B cell (primary cell): ENCODE data around the gene CACNB2. TPM values are rescaled to one million over a fixed set of nuclear protein-coding genes. Genes with fewer than 3 reads are reported as not detected.

ENCODE experiments used
- ATAC-seq: fragments of 200-7000 bp; cut with Tn5 transposase; one replicate; pipeline ENCODE4 v1.10.0; 2021; ENCODE audit warnings: low read depth, mild to moderate bottlenecking, moderate number of reproducible peaks, moderate library complexity
- CTCF ChIA-PET: fragments of 350-600 bp; sonication (Branson Sonifier 250); formaldehyde crosslinking; loops from one replicate; lab custom pipeline; 2021; ENCODE audit warnings: antibody characterized with exemption, inconsistent platforms; lab: Charles Lee
- POLR2A ChIA-PET: fragments of 350-600 bp; sonication (Branson Sonifier 250); formaldehyde crosslinking; loops from one replicate; lab custom pipeline; 2021; ENCODE audit warnings: antibody characterized with exemption; lab: Charles Lee
- DNase-seq: peaks from one replicate; pipeline ENCODE4 v3.0.0; 2013
- H2AFZ ChIP-seq: 2 replicates; pipeline ENCODE4 v1.6.1; 2012; ENCODE audit warnings: mild to moderate bottlenecking, low read depth, low read length; ENCODE audit not compliant: insufficient read depth, poor library complexity, severe bottlenecking
- H3K27ac ChIP-seq, 2 donors: 1 replicate in 1 of 2; 2 replicates in 1 of 2; pipeline ENCODE4 v1.5.1; 2012 to 2013; ENCODE audit warnings: low read length in 2 of 2, mild to moderate bottlenecking in 2 of 2, moderate library complexity in 1 of 2
- H3K27me3 ChIP-seq, 4 experiments: fragments of 200-600 bp in 1 of 4; sonication (generic) in 1 of 4; replicated peaks in 1 of 4; 1 replicate in 2 of 4; 2 replicates in 2 of 4; pipeline versions ENCODE4 v1.6.1 to v1.7.0; 2013 to 2016; ENCODE audit warnings: low read length in 3 of 4, mild to moderate bottlenecking in 2 of 4, mixed read lengths in 1 of 4, moderate library complexity in 1 of 4; ENCODE audit not compliant: insufficient read depth in 4 of 4, control insufficient read depth in 3 of 4; ENCODE audit errors: control extremely low read depth in 1 of 4
- H3K36me3 ChIP-seq, 2 experiments: replicated peaks in 1 of 2; 1 replicate in 1 of 2; 2 replicates in 1 of 2; pipeline versions ENCODE4 v1.6.1 to v1.7.1; 2013; ENCODE audit warnings: low read length in 1 of 2; ENCODE audit not compliant: insufficient read depth in 2 of 2, control insufficient read depth in 1 of 2; ENCODE audit errors: control extremely low read depth in 1 of 2, extremely low read depth in 1 of 2
- H3K4me1 ChIP-seq, 2 donors: fragments of 200-600 bp in 1 of 2; sonication (generic) in 1 of 2; 1 replicate in 1 of 2; 2 replicates in 1 of 2; pipeline versions ENCODE4 v1.5.1 to v1.6.1; 2013 to 2017; ENCODE audit warnings: low read length in 2 of 2; ENCODE audit not compliant: control insufficient read depth in 2 of 2, insufficient read depth in 2 of 2
- H3K4me2 ChIP-seq: replicated peaks from 2 replicates; pipeline ENCODE3; 2012; ENCODE audit warnings: mild to moderate bottlenecking, low read depth, low read length; ENCODE audit not compliant: poor library complexity, severe bottlenecking
- H3K4me3 ChIP-seq, 5 experiments: fragments of 200-600 bp in 1 of 5; sonication (generic) in 1 of 5; 1 replicate in 3 of 5; 2 replicates in 2 of 5; pipeline versions ENCODE4 v1.5.1 to v1.7.0; 2011 to 2016; ENCODE audit warnings: low read length in 4 of 5, mild to moderate bottlenecking in 4 of 5, low read depth in 2 of 5, control low read depth in 1 of 5, moderate library complexity in 1 of 5; ENCODE audit not compliant: insufficient read depth in 1 of 5; ENCODE audit errors: control extremely low read depth in 1 of 5, extremely low read depth in 1 of 5
- H3K79me2 ChIP-seq: fragments of 200-600 bp; sonication (generic); one replicate; pipeline ENCODE4 v1.6.0; 2016; ENCODE audit warnings: low read length; ENCODE audit not compliant: control insufficient read depth, insufficient read depth
- H3K9ac ChIP-seq: fragments of 200-600 bp; sonication (generic); 2 replicates; pipeline ENCODE4 v1.6.1; 2017; ENCODE audit warnings: mild to moderate bottlenecking, low read length, moderate library complexity
- H3K9me3 ChIP-seq, 3 donors: one replicate each; pipeline versions ENCODE4 v1.6.1 to v1.7.1; 2013; ENCODE audit warnings: low read length in 2 of 3; ENCODE audit not compliant: control insufficient read depth in 2 of 3, insufficient read depth in 1 of 3; ENCODE audit errors: control extremely low read depth in 1 of 3
- H4K20me1 ChIP-seq: 2 replicates; pipeline ENCODE4 v1.6.0; 2012; ENCODE audit warnings: mild to moderate bottlenecking, low read length; ENCODE audit not compliant: insufficient read depth, control insufficient read depth, poor library complexity, severe bottlenecking
- H3K27ac Mint-ChIP-seq: one replicate; pipeline ENCODE4 v1.8.0; 2021; ENCODE audit warnings: mixed read lengths
- H3K27me3 Mint-ChIP-seq: one replicate; pipeline ENCODE4 v1.8.0; 2021; ENCODE audit warnings: mixed read lengths
- H3K4me1 Mint-ChIP-seq: one replicate; pipeline ENCODE4 v1.8.0; 2021; ENCODE audit warnings: mixed read lengths
- H3K4me3 Mint-ChIP-seq: one replicate; pipeline ENCODE4 v1.8.0; 2021; ENCODE audit warnings: mixed read lengths
- H3K9me3 Mint-ChIP-seq: one replicate; pipeline ENCODE4 v1.8.0; 2022; ENCODE audit warnings: mixed read lengths; ENCODE audit not compliant: insufficient read depth
- EZH2 ChIP-seq: IDR thresholded peaks from 2 replicates; pipeline ENCODE4 v1.6.1; 2012; ENCODE audit warnings: borderline replicate concordance, low read depth, mild to moderate bottlenecking, moderate library complexity, low read length; ENCODE audit not compliant: insufficient read depth, poor library complexity, severe bottlenecking
- WGBS: methylation state at CpG from one replicate; pipeline ENCODE4 v1.1.5; 2013; ENCODE audit warnings: missing lambda C conversion rate; ENCODE audit not compliant: insufficient coverage; 5-methylcytosine and 5-hydroxymethylcytosine counted together
- intact Hi-C: fragments of 100-400 bp; cut with micrococcal nuclease; formaldehyde crosslinking; loops from one replicate; pipeline ENCODE4 v1.10.0; 2022
- polyA plus RNA-seq: library from polyadenylated mRNA; depleted of rRNA; stranded (reverse); fragments of >200 nt; gene quantifications from 2 replicates; pipeline ENCODE4 v1.2.3, GENCODE V29; 2012
- total RNA-seq, 2 donors: library from RNA; stranded (reverse); fragments of 120-200 nt in 1 of 2; gene quantifications; 1 replicate in 1 of 2; 2 replicates in 1 of 2; pipeline versions ENCODE4 v1.2.3 to v1.2.4, GENCODE V29; 2013 to 2022
- TF ChIP-seq, protein P1 (sequence below): fragments of 200-600 bp; IDR thresholded peaks from one replicate; pipeline ENCODE4 v1.8.0; 2022; ENCODE audit warnings: antibody characterized with exemption, mild to moderate bottlenecking

The CACNB2 gene
- total and polyA plus RNA-seq, 2 donors (not counting 1 experiment from before 2014, with no cell fraction given): not detected

- WGBS: 100% methylated on average over 2 of the region's 4 CpGs
- H3K4me2 ChIP-seq: no peak overlapping the region
- ATAC-seq (no peak), DNase-seq (no peak)
- intact Hi-C loops: no loop called here
- Mint-ChIP-seq H3K27ac (no peak overlapping the region), H3K4me3 (no peak overlapping the region), H3K27me3 (no peaks in the 10 kb centered on the region), H3K9me3 (no peaks in the 10 kb centered on the region), H3K4me1 (no peaks in the 10 kb centered on the region)
- ChIA-PET POLR2A (no interaction called here), CTCF (no interaction called here)
- H3K36me3 ChIP-seq: no peaks in the 10 kb centered on the region
- no peak overlapping the region for H3K27ac ChIP-seq
- no peak overlapping the region for H3K9ac ChIP-seq
- no peak overlapping the region for H3K4me3 ChIP-seq
- H3K9me3 ChIP-seq: peaks cover 0 to 3% (median 0%) of the 10 kb centered on the region in 3 donors
- H3K79me2 ChIP-seq: no peaks in the 10 kb centered on the region
- no peaks in the 10 kb centered on the region for H3K4me1 ChIP-seq
- H3K27me3 ChIP-seq: no peaks in the 10 kb centered on the region
- TF ChIP-seq, protein P1, sequence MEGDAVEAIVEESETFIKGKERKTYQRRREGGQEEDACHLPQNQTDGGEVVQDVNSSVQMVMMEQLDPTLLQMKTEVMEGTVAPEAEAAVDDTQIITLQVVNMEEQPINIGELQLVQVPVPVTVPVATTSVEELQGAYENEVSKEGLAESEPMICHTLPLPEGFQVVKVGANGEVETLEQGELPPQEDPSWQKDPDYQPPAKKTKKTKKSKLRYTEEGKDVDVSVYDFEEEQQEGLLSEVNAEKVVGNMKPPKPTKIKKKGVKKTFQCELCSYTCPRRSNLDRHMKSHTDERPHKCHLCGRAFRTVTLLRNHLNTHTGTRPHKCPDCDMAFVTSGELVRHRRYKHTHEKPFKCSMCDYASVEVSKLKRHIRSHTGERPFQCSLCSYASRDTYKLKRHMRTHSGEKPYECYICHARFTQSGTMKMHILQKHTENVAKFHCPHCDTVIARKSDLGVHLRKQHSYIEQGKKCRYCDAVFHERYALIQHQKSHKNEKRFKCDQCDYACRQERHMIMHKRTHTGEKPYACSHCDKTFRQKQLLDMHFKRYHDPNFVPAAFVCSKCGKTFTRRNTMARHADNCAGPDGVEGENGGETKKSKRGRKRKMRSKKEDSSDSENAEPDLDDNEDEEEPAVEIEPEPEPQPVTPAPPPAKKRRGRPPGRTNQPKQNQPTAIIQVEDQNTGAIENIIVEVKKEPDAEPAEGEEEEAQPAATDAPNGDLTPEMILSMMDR: no peak
- TF ChIP-seq EZH2: no peak
- H2AFZ ChIP-seq: no peak overlapping the region
- no peaks in the 10 kb centered on the region for H4K20me1 ChIP-seq
Observed at GRCh38 chr10:18508587-18508986, 368.4 kb downstream of the CACNB2 start.

DNA sequence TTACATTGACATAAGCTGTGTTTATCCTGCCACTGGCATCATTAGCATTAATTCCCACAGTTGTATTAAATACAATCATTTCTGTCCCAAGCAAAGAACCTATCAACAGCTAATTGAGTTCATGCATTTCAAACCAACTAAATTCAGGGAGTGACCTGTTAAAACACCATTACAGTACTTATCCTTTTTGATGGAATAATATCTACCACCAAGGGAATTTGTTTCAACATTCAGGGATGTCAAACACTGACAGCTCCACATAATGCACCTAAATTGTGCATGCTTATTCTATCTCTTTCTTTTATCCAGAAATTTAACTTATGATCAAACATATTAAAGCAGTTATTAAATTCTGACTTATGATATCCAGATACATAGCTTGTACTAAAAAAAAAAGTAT lies 374.3 kb downstream of the CACNB2 start:
- H2AFZ ChIP-seq: no peak overlapping the region
- CTCF ChIA-PET: no interaction called here
- H3K36me3 ChIP-seq: no peaks in the 10 kb centered on the region
- H3K27me3 ChIP-seq: no peaks in the 10 kb centered on the region
- peaks cover 0 to 3% (median 0%) of the 10 kb centered on the region in 3 donors for H3K9me3 ChIP-seq
- no peaks in the 10 kb centered on the region for H3K79me2 ChIP-seq
- intact Hi-C loops: no loop called here
- ATAC-seq (no peak), DNase-seq (no peak)
- Mint-ChIP-seq H3K27me3 (no peaks in the 10 kb centered on the region), H3K27ac (no peak overlapping the region), H3K9me3 (no peaks in the 10 kb centered on the region), H3K4me1 (no peaks in the 10 kb centered on the region), H3K4me3 (no peak overlapping the region)
- POLR2A ChIA-PET: no interaction called here
- no peak overlapping the region for H3K27ac ChIP-seq
- H3K4me2 ChIP-seq: no peak overlapping the region
- H4K20me1 ChIP-seq: no peaks in the 10 kb centered on the region
- no peaks in the 10 kb centered on the region for H3K4me1 ChIP-seq
- TF ChIP-seq EZH2: no peak
- TF ChIP-seq, protein P1: no peak
- H3K9ac ChIP-seq: no peak overlapping the region
- no peak overlapping the region for H3K4me3 ChIP-seq
